KOPT-K1 (cell line): Measurements from ENCODE around the gene NDUFAF8.

ENCODE experiments used
- H3K27ac ChIP-seq: fragments of 200-600 bp; sonication (generic); 2 replicates; pipeline ENCODE4 v1.5.1; 2016; ENCODE audit warnings: antibody characterized with exemption, mild to moderate bottlenecking, low read depth, low read length; ENCODE audit not compliant: poor library complexity, severe bottlenecking
- H3K36me3 ChIP-seq: fragments of 200-600 bp; sonication (generic); 2 replicates; pipeline ENCODE4 v1.5.1; 2017; ENCODE audit warnings: antibody characterized with exemption, mild to moderate bottlenecking, low read length, moderate library complexity; ENCODE audit not compliant: insufficient read depth
- H3K9me3 ChIP-seq: fragments of 200-600 bp; sonication (generic); 2 replicates; pipeline ENCODE4 v1.5.1; 2017; ENCODE audit warnings: antibody characterized with exemption, low read length, mild to moderate bottlenecking; ENCODE audit not compliant: insufficient read depth, poor library complexity, severe bottlenecking

The NDUFAF8 gene

GRCh38 chr17:81288715-81289114 is 49.6 kb downstream of the NDUFAF8 start:
- Histone ChIP-seq H3K36me3 (peaks cover 58% of the 10 kb centered on the region), H3K27ac (no peak overlapping the region), H3K9me3 (no peaks in the 10 kb centered on the region)

DNA sequence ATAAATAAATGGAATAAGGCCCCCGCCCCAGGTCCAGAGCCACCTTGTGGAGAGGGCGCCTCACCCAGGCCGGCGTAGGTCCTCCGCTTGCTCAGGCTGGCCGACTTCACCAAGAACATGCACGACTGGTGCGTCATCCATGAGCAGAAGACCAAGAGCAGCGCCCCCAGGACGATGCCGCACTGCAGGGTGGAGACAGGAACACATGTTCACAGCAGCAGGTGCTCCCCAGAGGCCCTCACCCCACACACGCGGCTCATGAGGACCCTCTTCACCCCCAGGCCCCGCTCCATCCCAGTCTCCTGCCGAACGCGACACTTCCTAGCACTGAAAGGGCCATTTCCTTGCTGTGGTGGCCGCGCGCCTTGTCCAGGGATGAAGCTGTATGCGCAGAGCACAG is 50.5 kb downstream of the NDUFAF8 start:
- peaks cover 49% of the 10 kb centered on the region for H3K36me3 ChIP-seq
- no peak overlapping the region for H3K27ac ChIP-seq

GRCh38 chr17:81290230-81290629 is 51.1 kb downstream of the NDUFAF8 start:
- Histone ChIP-seq H3K36me3 (peaks cover 45% of the 10 kb centered on the region), H3K9me3 (no peaks in the 10 kb centered on the region), H3K27ac (no peak overlapping the region)

More for the DNA sequence above, 50.5 kb downstream of the NDUFAF8 start:
- H3K9me3 ChIP-seq, result no peaks in the 10 kb centered on the region
